HepG2 (cell line): ENCODE results near the gene ZP2. TPM values are rescaled to one million over a fixed set of nuclear protein-coding genes. Genes with fewer than 3 reads are reported as not detected.

Experiments used
- ARNT ChIP-seq: fragments of 450-650 bp; IDR thresholded peaks from 2 replicates; pipeline ENCODE4 v1.6.1; 2017
- CREB3 ChIP-seq: sonication (generic); formaldehyde crosslinking; IDR thresholded peaks from 2 replicates; pipeline ENCODE4 v1.5.0; 2020; ENCODE audit warnings: missing genetic modification reagents
- HMGXB3 ChIP-seq: sonication (generic); formaldehyde crosslinking; IDR thresholded peaks from 2 replicates; pipeline ENCODE4 v1.4.0; 2020; ENCODE audit warnings: missing genetic modification reagents, borderline replicate concordance
- ISX ChIP-seq: sonication (generic); formaldehyde crosslinking; conservative IDR thresholded peaks from 2 replicates; pipeline ENCODE4 v1.5.0; 2020; ENCODE audit warnings: missing genetic modification reagents
- KDM5A ChIP-seq: fragments of 200-600 bp; sonication (generic); IDR thresholded peaks from 2 replicates; pipeline ENCODE4 v1.7.0; 2018; ENCODE audit warnings: antibody characterized with exemption, mild to moderate bottlenecking, low read length, borderline replicate concordance
- MAZ ChIP-seq, 2 experiments: sonication (generic) in 1 of 2; formaldehyde crosslinking in 1 of 2; IDR thresholded peaks; 2 replicates each; pipeline versions ENCODE4 v1.5.0 to v1.6.1; 2012 to 2020; ENCODE audit warnings: low read depth in 2 of 2, mild to moderate bottlenecking in 2 of 2, borderline replicate concordance in 1 of 2, improper control_type of control experiment in 1 of 2, low read length in 1 of 2, missing genetic modification reagents in 1 of 2, moderate library complexity in 1 of 2
- NR3C1 ChIP-seq: sonication (generic); formaldehyde crosslinking; IDR thresholded peaks from 2 replicates; pipeline ENCODE4 v1.4.0; 2020; ENCODE audit warnings: missing genetic modification reagents
- ONECUT2 ChIP-seq: sonication (generic); formaldehyde crosslinking; IDR thresholded peaks from 2 replicates; pipeline ENCODE4 v1.4.0; 2020; ENCODE audit warnings: missing genetic modification reagents
- REST ChIP-seq, 2 experiments: IDR thresholded peaks; 2 replicates each; pipeline ENCODE4 v1.6.1; 2011 to 2012; ENCODE audit warnings: low read length in 2 of 2, borderline replicate concordance in 1 of 2, low read depth in 1 of 2, mild to moderate bottlenecking in 1 of 2, moderate library complexity in 1 of 2
- SMC3 ChIP-seq: IDR thresholded peaks from 2 replicates; pipeline ENCODE4 v1.6.1; 2011; ENCODE audit warnings: low read length, improper control_type of control experiment
- SRSF4 ChIP-seq: fragments of 200-400 bp; formaldehyde crosslinking; IDR thresholded peaks from one replicate; pipeline ENCODE4 v1.6.1; 2018; ENCODE audit warnings: mild to moderate bottlenecking, low read depth, low read length, moderate library complexity; ENCODE audit not compliant: poor library complexity, severe bottlenecking
- XBP1 ChIP-seq: sonication (generic); formaldehyde crosslinking; IDR thresholded peaks from 2 replicates; pipeline ENCODE4 v1.5.0; 2020; ENCODE audit warnings: missing genetic modification reagents
- ZFX ChIP-seq: sonication (generic); formaldehyde crosslinking; IDR thresholded peaks from 2 replicates; pipeline ENCODE4 v1.4.0; 2020; ENCODE audit warnings: mild to moderate bottlenecking, low read depth, missing genetic modification reagents, moderate library complexity
- ZNF10 ChIP-seq: sonication (generic); formaldehyde crosslinking; IDR thresholded peaks from 2 replicates; pipeline ENCODE4 v1.4.0; 2020; ENCODE audit warnings: mild to moderate bottlenecking, low read depth, missing genetic modification reagents, borderline replicate concordance
- ZNF225 ChIP-seq: sonication (generic); formaldehyde crosslinking; IDR thresholded peaks from 2 replicates; pipeline ENCODE4 v1.4.0; 2020; ENCODE audit warnings: mild to moderate bottlenecking, missing genetic modification reagents
- ZNF777 ChIP-seq: sonication (generic); formaldehyde crosslinking; IDR thresholded peaks from 2 replicates; pipeline ENCODE4 v1.4.0; 2020; ENCODE audit warnings: missing genetic modification reagents
- ZNF788 ChIP-seq: sonication (generic); formaldehyde crosslinking; IDR thresholded peaks from 2 replicates; pipeline ENCODE4 v1.5.0; 2020; ENCODE audit warnings: mild to moderate bottlenecking, missing genetic modification reagents, borderline replicate concordance
- polyA plus RNA-seq, 8 experiments: library from polyadenylated mRNA; depleted of rRNA in 3 of 8; stranded (reverse) in 7 of 8; unstranded in 1 of 8; fragments of >200 nt; fragmentation: Illumina TruSeq in 4 of 8; extraction: Trizol in 4 of 8; gene quantifications; 2 replicates each; pipeline versions ENCODE4 v1.2.1 to v1.2.3, GENCODE V29; 2011 to 2016; ENCODE audit warnings: low read depth in 4 of 8, missing spikeins in 1 of 8, mixed read lengths in 1 of 8; ENCODE audit not compliant: insufficient read depth in 1 of 8
- total RNA-seq, 5 experiments: library from RNA; depleted of rRNA; stranded (reverse); fragments of >200 nt; fragmentation: Illumina TruSeq; extraction: Trizol; gene quantifications; 2 replicates each; pipeline ENCODE4 v1.2.3, GENCODE V29; 2016; ENCODE audit warnings: low read depth in 1 of 5
- TF ChIP-seq, protein P1 (sequence below): sonication (generic); formaldehyde crosslinking; IDR thresholded peaks from 2 replicates; pipeline ENCODE4 v1.5.0; 2020; ENCODE audit warnings: missing genetic modification reagents

The ZP2 gene
- total and polyA plus RNA-seq, 2 of the 13 experiments (the other 11 are each of a cell fraction or from before 2014, with no cell fraction given), result not detected

- no peak for TF ChIP-seq HMGXB3 (CRISPR knock-in tag)
- no peak for TF ChIP-seq ZNF225 (CRISPR knock-in tag)
- TF ChIP-seq ARNT, result no peak
- TF ChIP-seq SRSF4, result no peak
- TF ChIP-seq KDM5A, result peak; percentile 53; the same call in 1 of the 2 replicates
- 0 out of 2 replicates have a peak, but pooled peaks have one; percentile 18 for TF ChIP-seq ZNF777 (CRISPR knock-in tag)
- TF ChIP-seq REST (IDR thresholded peaks at IDR 0.05; ENCODE audit: borderline replicate concordance in 1 of 2, low read depth in 1 of 2, low read length in 2 of 2), result no peak
- TF ChIP-seq, protein P1, sequence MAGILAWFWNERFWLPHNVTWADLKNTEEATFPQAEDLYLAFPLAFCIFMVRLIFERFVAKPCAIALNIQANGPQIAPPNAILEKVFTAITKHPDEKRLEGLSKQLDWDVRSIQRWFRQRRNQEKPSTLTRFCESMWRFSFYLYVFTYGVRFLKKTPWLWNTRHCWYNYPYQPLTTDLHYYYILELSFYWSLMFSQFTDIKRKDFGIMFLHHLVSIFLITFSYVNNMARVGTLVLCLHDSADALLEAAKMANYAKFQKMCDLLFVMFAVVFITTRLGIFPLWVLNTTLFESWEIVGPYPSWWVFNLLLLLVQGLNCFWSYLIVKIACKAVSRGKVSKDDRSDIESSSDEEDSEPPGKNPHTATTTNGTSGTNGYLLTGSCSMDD (CRISPR knock-in tag), result no peak
- no peak for TF ChIP-seq SMC3
- 0 out of 2 replicates have a peak, but pooled peaks have one; percentile 81 for TF ChIP-seq XBP1
- no peak for TF ChIP-seq NR3C1 (CRISPR knock-in tag)
- no peak for TF ChIP-seq ZNF788 (CRISPR knock-in tag)
- peak; percentile 1; the same call in 1 of the 2 replicates for TF ChIP-seq CREB3 (CRISPR knock-in tag)
- no peak for TF ChIP-seq ZNF10
- TF ChIP-seq ISX (CRISPR knock-in tag), result peak; percentile 60; the same call in 1 of the 2 replicates
- no peak for TF ChIP-seq ZFX
- TF ChIP-seq ONECUT2, result 0 out of 2 replicates have a peak, but pooled peaks have one; percentile 18
- no peak for TF ChIP-seq MAZ (IDR thresholded peaks at IDR 0.05; ENCODE audit: borderline replicate concordance, low read depth, low read length)
- TF ChIP-seq MAZ (CRISPR knock-in tag; IDR thresholded peaks at IDR 0.05; ENCODE audit: low read depth), result no peak
These were observed 21.7 kb upstream of the ZP2 start (continued) for GRCh38 chr16:21233045-21233520.
